ENCODE data around the gene LMO1.

The LMO1 gene

GRCh38 chr11:8180469-8180868 is 83.2 kb downstream of the LMO1 start:
- no peak overlapping the region for H2AFZ ChIP-seq (ENCODE audit: low read length)
- H3K9ac ChIP-seq (ENCODE audit: low read depth, low read length, poor library complexity, severe bottlenecking) = no peak overlapping the region
- H4K20me1 ChIP-seq (ENCODE audit: insufficient read depth, low read length, poor library complexity, severe bottlenecking) = no peaks in the 10 kb centered on the region
- no peaks in the 10 kb centered on the region for H3K27me3 ChIP-seq (ENCODE audit: insufficient read depth, low read length, poor library complexity, severe bottlenecking)
- H3K4me1 ChIP-seq (ENCODE audit: insufficient read depth, low read length, poor library complexity, severe bottlenecking) = no peaks in the 10 kb centered on the region
- TF ChIP-seq CTCF (conservative IDR thresholded peaks at IDR 0.05; ENCODE audit: low read length) (no peak), EZH2phosphoT487 (IDR thresholded peaks at IDR 0.05; ENCODE audit: borderline replicate concordance) (no peak)
- no peak overlapping the region for H3K4me2 ChIP-seq (ENCODE audit: low read depth, low read length, poor library complexity, severe bottlenecking)
- H3F3A ChIP-seq (ENCODE audit: low read depth) = no peaks in the 10 kb centered on the region
- H3K79me2 ChIP-seq (ENCODE audit: insufficient read depth, low read length) = no peaks in the 10 kb centered on the region
- H3K36me3 ChIP-seq (ENCODE audit: insufficient read depth, low read length) = no peaks in the 10 kb centered on the region
- no peaks in the 10 kb centered on the region for H3K9me2 ChIP-seq (replicated peaks; ENCODE audit: low read depth, low read length)
- no peaks in the 10 kb centered on the region for H3K9me3 ChIP-seq (ENCODE audit: insufficient read depth, low read depth, low read length)
- no peak overlapping the region for H3K4me3 ChIP-seq (ENCODE audit: low read length, poor library complexity, severe bottlenecking)

GRCh38 chr11:8178297-8178696 is 85.4 kb downstream of the LMO1 start:
- Histone ChIP-seq H3K79me2 (ENCODE audit: insufficient read depth, low read length) (no peaks in the 10 kb centered on the region), H2AFZ (ENCODE audit: low read length) (0 out of 2 replicates have a peak overlapping the region, but pooled peaks have one; percentile 33)

GRCh38 chr11:8177136-8177535 is 86.5 kb downstream of the LMO1 start:
- Histone ChIP-seq H3K4me2 (ENCODE audit: low read depth, low read length, poor library complexity, severe bottlenecking) (no peak overlapping the region), H3K9ac (ENCODE audit: low read depth, low read length, poor library complexity, severe bottlenecking) (no peak overlapping the region), H3F3A (ENCODE audit: low read depth) (no peaks in the 10 kb centered on the region), H3K4me1 (ENCODE audit: insufficient read depth, low read length, poor library complexity, severe bottlenecking) (no peaks in the 10 kb centered on the region), H2AFZ (ENCODE audit: low read length) (no peak overlapping the region), H3K9me3 (ENCODE audit: insufficient read depth, low read depth, low read length) (no peaks in the 10 kb centered on the region), H3K79me2 (ENCODE audit: insufficient read depth, low read length) (no peaks in the 10 kb centered on the region), H3K4me3 (ENCODE audit: low read length, poor library complexity, severe bottlenecking) (no peak overlapping the region), H3K27me3 (ENCODE audit: insufficient read depth, low read length, poor library complexity, severe bottlenecking) (no peaks in the 10 kb centered on the region), H3K9me2 (replicated peaks; ENCODE audit: low read depth, low read length) (no peaks in the 10 kb centered on the region), H3K36me3 (ENCODE audit: insufficient read depth, low read length) (no peaks in the 10 kb centered on the region), H4K20me1 (ENCODE audit: insufficient read depth, low read length, poor library complexity, severe bottlenecking) (no peaks in the 10 kb centered on the region)
- TF ChIP-seq EZH2phosphoT487 (IDR thresholded peaks at IDR 0.05; ENCODE audit: borderline replicate concordance) = no peak
- no peak for TF ChIP-seq CTCF (conservative IDR thresholded peaks at IDR 0.05; ENCODE audit: low read length)

More at GRCh38 chr11:8178297-8178696, 85.4 kb downstream of the LMO1 start:
- Histone ChIP-seq H3K27me3 (ENCODE audit: insufficient read depth, low read length, poor library complexity, severe bottlenecking) (no peaks in the 10 kb centered on the region), H3K9me2 (replicated peaks; ENCODE audit: low read depth, low read length) (no peaks in the 10 kb centered on the region), H3K4me3 (ENCODE audit: low read length, poor library complexity, severe bottlenecking) (no peak overlapping the region), H3K36me3 (ENCODE audit: insufficient read depth, low read length) (no peaks in the 10 kb centered on the region), H3K4me1 (ENCODE audit: insufficient read depth, low read length, poor library complexity, severe bottlenecking) (no peaks in the 10 kb centered on the region), H3K4me2 (ENCODE audit: low read depth, low read length, poor library complexity, severe bottlenecking) (no peak overlapping the region), H3K9ac (ENCODE audit: low read depth, low read length, poor library complexity, severe bottlenecking) (no peak overlapping the region), H4K20me1 (ENCODE audit: insufficient read depth, low read length, poor library complexity, severe bottlenecking) (no peaks in the 10 kb centered on the region), H3F3A (ENCODE audit: low read depth) (no peaks in the 10 kb centered on the region), H3K9me3 (ENCODE audit: insufficient read depth, low read depth, low read length) (no peaks in the 10 kb centered on the region)
- TF ChIP-seq CTCF (conservative IDR thresholded peaks at IDR 0.05; ENCODE audit: low read length) (no peak), EZH2phosphoT487 (IDR thresholded peaks at IDR 0.05; ENCODE audit: borderline replicate concordance) (no peak)

All from Loucy (cell line).